Coronary artery (tissue), 2 donors: ENCODE results near the gene CD44.

Source experiments
- DNase-seq: peaks from one replicate; pipeline ENCODE4 v3.0.0-alpha.2; 2017; ENCODE audit warnings: low spot score
- H3K27ac ChIP-seq, 2 donors: fragments of 200-600 bp; sonication (generic); one replicate each; pipeline ENCODE4 v1.5.1; 2016 to 2019
- H3K4me3 ChIP-seq: fragments of 200-600 bp; sonication (generic); 2 replicates; pipeline ENCODE4 v1.5.1; 2016; ENCODE audit warnings: mild to moderate bottlenecking, moderate library complexity
- CTCF ChIP-seq: fragments of 200-600 bp; sonication (generic); IDR thresholded peaks from one replicate; pipeline ENCODE4 v1.5.1; 2019; ENCODE audit warnings: antibody characterized with exemption

CD44 gene

GRCh38 chr11:35099278-35100012 lies 39.5 kb upstream of the CD44 start:
- no peak for TF ChIP-seq CTCF
- Histone ChIP-seq H3K4me3 (no peak overlapping the region), H3K27ac (peak overlapping the region; percentile 64 to 76)
- no peak for DNase-seq

- TF ChIP-seq CTCF, result no peak
- no peak overlapping the region for H3K4me3 ChIP-seq
- no peak for DNase-seq
- H3K27ac ChIP-seq, result peak overlapping the region; percentile 64 to 76
Measured at GRCh38 chr11:35100013-35100383, 39.0 kb upstream of the CD44 start.

DNA sequence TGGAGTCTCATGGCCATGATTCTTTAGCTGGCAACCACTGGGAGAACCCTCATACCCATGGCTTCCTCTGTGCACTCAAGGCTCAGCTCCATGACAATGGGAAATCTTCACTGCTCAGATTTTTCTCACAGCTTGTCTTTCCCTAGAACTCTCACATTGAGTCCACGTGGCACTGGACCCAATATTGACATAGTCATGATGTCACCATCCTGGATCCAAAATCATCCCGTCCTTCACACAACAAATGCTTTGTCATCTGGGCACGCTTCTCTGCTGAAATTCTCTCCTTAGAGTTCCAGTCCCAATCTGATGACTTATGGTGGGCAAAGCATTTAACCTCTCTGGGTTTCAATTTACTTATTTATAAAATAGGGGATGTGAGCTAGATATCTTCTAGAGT lies 37.7 kb upstream of the CD44 start:
- no peak for DNase-seq
- peak overlapping the region; percentile 64 to 76 for H3K27ac ChIP-seq
- no peak for TF ChIP-seq CTCF
- no peak overlapping the region for H3K4me3 ChIP-seq

- DNase-seq, result no peak
- H3K4me3 ChIP-seq, result no peak overlapping the region
- H3K27ac ChIP-seq, result peak overlapping the region; percentile 8 to 46
- no peak for TF ChIP-seq CTCF
Measured at GRCh38 chr11:35102267-35102666, 36.7 kb upstream of the CD44 start.

DNA sequence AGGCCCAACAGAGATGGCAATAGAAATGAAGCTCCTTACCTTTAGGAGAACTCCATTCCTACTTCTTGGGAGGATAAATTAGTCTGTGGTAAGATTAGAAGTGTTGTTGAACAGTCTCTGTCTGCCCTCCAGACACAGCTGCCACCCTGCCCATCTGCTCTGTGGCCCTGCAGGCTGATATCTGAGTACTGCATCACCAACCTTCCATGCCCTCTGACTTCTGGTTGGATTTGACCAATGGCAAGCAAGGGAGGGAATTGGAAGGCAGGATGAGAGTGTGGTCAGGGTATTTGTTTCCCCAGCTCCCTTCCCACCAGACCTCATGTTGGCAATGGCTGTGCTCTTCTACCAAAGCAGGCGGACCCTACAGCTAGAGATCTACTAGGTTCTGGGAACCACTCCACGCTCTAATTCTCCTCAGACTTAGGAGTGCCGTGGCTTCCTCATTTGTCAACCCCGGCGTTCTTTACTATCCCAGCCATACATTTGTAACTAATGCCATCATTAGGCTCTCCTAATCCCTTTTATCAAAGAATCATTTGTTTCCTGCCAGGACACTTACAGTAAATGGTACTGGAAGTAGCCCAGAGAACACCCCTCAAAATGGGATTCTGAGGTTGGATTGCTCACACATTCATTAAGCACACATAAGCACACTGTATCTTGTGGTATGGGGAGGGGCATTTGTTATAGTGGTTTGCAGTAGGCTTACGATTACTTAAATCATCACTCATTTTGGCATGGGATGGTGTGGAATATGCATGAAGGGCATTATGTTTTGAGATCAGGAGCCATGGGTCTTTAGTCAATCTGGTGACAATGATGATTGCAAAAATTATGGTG lies 35.4 kb upstream of the CD44 start:
- TF ChIP-seq CTCF, result no peak
- no peak for DNase-seq
- H3K4me3 ChIP-seq, result no peak overlapping the region
- peak overlapping the region in 1 of 2 donors; percentile 33 for H3K27ac ChIP-seq

DNA sequence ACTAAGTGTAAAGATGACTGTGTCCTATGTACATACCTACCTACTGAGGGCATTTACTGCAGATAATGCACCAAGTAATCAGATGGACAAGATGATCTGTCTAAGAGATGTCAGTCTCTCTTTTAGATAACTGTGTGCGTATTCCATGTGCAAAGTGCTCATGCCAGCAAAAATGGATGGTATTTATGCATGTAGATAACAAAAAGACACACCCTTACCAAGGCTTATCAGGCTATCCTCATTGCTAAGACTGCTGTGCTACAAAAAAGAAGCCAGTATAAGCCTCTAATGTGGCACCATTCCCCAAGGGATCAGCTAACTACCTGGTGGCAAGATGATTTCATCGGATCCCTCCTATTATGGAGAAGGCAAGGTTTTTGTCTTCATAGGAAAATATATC lies 34.3 kb upstream of the CD44 start:
- H3K4me3 ChIP-seq, result no peak overlapping the region
- DNase-seq, result no peak
- TF ChIP-seq CTCF, result no peak
- peak overlapping the region in 1 of 2 donors; percentile 78 for H3K27ac ChIP-seq
